HG02678 (cell line): ENCODE results near the gene ALCAM.
"Not testable (repeated sequence)": the region's sequence is repeated elsewhere in the genome, so short reads cannot be mapped to it uniquely, and the experiment has no call there.

Experiments
- ATAC-seq: cut with Tn5 transposase; IDR thresholded peaks from one replicate; pipeline ENCODE4 v1.9.1; 2021; ENCODE audit warnings: mild to moderate bottlenecking, moderate library complexity; ENCODE audit not compliant: unreplicated experiment

Gene ALCAM

DNA sequence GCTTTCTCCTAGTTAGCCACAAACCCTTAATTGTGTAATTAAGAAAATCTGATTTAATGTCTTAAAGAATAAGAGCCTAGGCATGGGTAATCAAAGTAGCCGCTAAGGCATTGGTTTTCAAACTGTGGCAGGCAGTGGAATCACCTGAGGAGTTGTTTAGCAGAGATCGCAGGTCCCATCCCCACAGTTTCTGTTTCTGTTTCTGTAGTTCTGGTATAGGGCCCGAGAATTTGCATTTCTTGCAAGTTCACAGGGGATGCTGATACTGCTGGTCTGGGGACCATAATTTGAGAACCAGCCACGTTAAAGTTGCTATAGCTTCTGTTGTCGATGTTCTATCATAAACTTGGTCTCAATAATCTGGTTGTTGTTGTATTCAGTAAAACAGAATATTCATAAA lies 204.3 kb downstream of the ALCAM start:
- no peak for ATAC-seq

DNA sequence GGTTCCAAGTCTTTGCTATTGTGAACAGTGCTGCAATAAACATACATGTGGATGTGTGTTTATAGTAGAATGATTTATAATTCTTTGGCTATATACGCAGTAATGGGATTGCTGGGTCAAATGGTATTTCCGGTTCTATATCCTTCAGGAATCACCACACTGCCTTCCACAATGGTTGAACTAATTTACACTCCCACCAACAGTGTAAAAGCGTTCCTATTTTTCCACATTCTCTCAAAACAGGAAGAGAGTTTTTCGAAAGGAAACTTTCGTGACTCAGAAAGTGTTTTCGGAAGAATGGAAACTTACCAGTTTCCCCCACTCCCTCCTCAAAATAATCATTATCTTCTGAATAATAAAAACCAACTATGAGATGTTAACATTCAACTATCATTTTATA lies 205.8 kb downstream of the ALCAM start:
- no peak for ATAC-seq

GRCh38 chr3:105579439-105579838 lies 212.7 kb downstream of the ALCAM start:
- ATAC-seq: no peak

- ATAC-seq: no peak
These were observed 213.7 kb downstream of the ALCAM start for GRCh38 chr3:105580296-105580965.

GRCh38 chr3:105582015-105582414 lies 215.3 kb downstream of the ALCAM start:
- ATAC-seq: no peak

DNA sequence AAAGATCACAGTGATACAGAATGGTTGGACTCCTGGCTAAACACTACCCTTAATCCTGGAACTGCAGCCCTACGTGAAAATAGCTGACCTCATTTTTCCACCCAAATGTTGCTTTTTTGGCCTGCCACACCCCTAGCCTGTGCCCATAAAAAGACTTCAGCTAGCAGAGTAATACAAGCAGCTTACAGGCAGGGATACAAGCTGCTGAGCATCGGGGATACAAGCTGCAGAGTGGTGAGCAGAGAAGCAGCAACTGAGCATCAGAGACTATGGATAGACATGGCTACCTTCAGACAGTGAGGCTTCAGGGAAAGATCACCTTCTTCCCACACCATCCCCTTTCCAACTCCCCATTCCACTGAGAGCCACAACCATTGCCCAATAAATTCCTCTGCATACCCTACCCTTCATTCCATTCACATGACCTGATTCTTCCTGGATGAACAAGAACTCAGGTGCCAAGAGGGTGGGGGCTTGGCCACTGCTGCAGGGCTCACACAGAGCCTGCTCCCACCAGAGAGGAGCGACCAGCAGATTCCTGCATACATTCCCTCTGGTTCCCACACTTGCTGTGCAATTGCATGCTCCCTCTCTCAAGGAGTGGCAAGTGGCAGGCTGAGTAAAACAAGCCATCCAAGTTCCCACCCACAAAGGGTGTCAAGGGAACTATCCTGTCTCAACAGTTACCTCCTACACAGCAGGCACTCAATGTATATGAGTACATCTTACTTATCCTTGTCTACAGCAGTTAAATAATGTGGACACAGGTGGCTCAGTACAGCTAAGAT lies 217.5 kb downstream of the ALCAM start:
- no peak for ATAC-seq

DNA sequence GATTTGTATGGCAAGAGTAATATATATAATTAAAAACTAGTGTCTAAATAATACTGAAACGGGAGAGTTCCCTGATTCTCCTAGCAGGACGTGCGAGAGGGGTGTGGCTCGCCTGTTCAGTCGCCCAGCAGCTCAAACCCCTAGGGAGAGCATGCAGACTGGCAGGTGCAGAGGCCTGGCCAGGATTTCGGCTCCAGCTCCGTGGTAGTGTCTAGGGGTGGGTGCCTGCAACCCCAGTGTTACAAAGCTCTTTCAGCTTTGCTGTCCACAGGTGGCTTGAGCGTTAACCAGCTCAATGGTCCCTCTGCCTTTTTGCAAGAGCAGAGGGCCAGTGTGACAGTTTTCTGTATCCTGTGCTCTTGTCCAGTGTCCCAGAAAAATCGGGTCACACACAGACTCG lies 226.6 kb downstream of the ALCAM start:
- ATAC-seq: no peak

GRCh38 chr3:105594219-105594618 lies 227.5 kb downstream of the ALCAM start:
- no peak for ATAC-seq

DNA sequence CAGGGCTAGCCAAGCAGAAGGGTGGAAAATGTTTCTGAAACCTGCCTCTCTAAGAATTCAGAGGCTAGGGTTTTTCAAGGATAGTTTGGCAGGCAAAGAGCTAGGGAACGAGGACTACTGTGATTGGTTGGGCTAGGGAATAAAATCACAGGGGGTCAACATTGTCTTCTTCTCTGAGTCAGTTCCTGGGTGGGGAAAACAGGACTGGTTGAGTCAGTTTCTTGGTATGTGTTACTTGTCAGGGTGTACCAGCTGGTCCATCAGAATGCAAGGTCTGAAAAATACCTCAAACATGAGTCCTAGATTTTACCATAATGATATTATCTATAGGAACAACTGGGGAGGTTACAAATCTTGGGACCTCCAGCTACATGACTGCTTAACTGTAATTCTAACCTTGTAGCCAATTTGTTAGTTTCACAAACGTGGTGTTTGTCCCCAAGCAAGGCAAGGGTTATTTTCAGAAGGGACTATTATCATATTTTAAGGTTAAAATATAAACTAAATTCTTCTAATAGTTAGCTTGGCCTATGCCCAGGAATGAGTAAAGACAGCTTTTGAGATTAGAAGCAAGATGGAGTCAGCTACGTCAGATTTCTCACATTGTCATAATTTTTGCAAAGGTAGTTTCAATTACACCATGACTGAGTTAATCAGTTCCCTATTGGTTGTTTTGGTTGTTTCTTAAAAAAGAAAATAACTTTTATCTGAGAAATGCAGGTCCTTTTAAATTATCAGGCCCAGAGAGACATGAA lies 231.5 kb downstream of the ALCAM start:
- no peak for ATAC-seq

DNA sequence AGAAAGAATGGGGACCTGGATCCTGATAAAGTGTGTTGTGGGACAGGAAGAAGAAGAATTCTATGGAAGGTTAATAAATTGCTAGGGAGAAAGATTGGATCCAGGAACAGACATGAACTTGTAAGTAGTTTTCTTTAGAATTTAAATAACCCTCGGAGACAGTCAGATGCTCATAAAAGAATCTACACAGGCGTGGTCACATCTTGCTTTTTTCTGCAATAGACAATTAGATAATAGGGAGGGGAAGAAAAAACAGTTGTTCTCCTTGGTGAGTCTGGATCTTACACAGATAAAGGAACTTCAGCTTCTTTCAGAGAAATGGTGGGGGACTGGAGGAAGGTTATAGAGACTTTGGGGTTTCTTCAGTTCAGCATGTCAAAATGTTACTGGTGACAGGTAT lies 232.6 kb downstream of the ALCAM start:
- ATAC-seq: no peak

DNA sequence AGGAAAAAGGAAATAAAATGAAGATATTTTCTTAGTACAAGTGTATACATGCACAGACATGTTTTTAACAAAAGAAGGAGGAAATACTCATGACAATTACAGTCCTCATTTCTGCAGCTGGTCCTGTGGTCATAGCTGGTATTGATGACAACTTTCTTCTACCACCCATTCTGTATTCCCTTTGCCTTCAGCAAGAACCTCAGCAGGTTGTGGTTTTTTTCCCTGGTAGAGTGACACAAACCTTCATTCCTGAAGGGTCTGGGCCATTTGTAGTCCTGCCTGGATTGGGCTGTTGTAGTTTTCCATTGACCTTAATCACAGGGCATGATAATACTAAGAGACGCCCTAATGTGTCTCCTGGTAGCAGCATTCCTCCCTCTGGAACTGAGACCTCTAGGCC lies 235.0 kb downstream of the ALCAM start:
- ATAC-seq: not testable (repeated sequence)

DNA sequence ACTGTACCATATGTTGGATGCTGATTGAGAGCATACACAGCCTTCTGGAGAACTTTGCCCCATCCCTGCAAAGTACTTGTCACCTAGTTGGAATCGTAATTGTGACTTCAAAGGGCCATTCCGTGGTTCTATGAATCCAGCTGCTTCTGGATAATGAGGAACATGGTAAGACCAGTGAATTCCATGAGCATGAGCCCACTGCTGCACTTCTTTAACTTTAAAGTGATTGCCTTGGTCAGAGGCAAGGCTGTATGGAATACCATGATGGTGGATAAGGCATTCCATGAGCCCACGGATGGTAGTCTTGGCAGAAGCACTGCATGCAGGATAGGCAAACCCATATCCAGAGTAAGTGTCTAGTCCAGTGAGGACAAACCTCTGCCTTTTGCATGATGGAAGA lies 235.6 kb downstream of the ALCAM start:
- not testable (repeated sequence) for ATAC-seq

DNA sequence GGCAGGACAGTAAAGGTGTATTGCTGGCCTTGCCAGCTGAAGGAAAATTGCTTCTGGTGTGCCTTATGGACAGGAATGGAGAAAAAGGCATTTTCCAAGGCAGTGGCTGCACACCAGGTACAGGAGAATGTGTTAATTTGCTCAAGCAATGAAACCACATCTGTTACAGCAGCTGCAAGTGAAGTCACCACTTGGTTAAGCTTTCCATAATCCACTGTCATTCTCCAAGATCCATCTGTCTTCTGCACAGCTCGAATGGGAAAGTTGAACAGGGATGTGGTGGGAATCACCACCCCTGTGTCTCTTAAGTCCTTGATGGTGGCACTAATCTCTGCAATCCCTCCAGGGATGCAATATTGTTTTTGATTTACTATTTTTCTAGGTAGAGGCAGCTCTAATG lies 236.8 kb downstream of the ALCAM start:
- not testable (repeated sequence) for ATAC-seq

- ATAC-seq: no peak
These were observed 239.3 kb downstream of the ALCAM start for GRCh38 chr3:105606016-105606415.

GRCh38 chr3:105608623-105609022 lies 241.9 kb downstream of the ALCAM start:
- no peak for ATAC-seq

DNA sequence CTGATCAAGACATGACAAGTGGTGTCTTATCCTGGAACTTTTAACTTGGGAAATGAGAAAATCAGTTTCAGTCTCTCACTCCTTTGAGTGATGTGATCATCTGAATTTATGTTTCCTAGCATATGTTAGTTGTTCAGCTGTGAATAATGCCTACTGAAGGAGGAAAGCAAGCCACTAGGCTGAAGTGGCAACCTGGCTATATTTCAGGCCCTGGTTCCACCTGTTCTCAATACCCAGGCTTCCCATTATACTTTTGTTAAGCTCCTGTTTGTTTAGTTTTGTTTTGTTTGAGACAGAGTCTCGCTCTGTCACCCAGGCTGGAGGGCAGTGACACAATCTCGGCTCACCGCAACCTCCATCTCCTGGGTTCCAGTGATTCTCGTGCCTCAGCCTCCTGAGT lies 243.8 kb downstream of the ALCAM start:
- no peak for ATAC-seq

GRCh38 chr3:105611304-105612192 lies 244.8 kb downstream of the ALCAM start:
- no peak for ATAC-seq

DNA sequence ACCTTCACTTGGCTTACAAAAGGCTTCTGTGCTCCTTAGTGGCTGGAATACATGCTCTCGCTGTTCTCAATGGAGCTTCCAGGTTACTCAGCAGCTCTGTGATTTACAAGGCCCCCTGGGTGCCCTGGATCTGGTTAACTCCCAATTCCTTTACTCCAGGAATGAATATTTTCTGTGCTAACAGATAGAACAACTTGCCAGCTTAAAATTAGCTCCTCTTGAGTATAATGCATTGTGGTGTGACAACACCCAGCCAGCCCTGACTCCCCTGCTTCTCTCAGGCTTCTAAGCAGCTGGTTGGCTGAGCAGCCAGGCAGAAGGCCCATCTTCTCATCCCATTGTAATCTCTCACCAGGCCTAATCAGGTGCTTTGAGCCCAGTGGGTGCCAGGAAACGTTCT lies 246.4 kb downstream of the ALCAM start:
- no peak for ATAC-seq

GRCh38 chr3:105614288-105615030 lies 247.8 kb downstream of the ALCAM start:
- no peak for ATAC-seq

DNA sequence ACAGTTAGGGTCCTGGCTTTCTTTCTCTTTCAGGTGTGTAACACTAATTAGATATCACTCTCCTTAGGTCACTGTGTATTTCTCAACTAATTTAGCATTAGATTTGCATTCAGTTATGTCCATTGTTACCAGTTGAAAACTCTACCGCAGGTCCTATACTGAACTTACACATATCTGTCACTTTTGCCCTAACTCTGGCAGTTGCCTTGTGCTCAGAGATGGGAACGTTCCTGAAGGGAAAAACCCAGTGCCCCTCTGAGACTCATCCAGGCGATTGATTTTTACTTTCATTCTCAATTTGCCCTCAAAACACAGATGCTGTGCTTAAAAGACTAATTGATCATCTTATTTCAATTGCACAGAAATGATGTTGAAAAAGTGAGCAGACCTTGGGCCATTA lies 249.1 kb downstream of the ALCAM start:
- ATAC-seq: no peak
